Prostate gland (tissue), 2 donors: Measurements from ENCODE around the gene SLC35G3. TPM values are rescaled to one million over a fixed set of nuclear protein-coding genes. Genes with fewer than 3 reads are reported as not detected.

ENCODE experiments used
- DNase-seq: peaks from one replicate; pipeline ENCODE4 v3.0.0-alpha.2; 2019; ENCODE audit warnings: low spot score
- H3K27ac ChIP-seq, 2 donors: fragments of 200-600 bp; sonication (generic); 2 replicates each; pipeline ENCODE4 v1.5.1; 2017 to 2019
- H3K27me3 ChIP-seq: fragments of 200-600 bp; sonication (generic); replicated peaks from 2 replicates; pipeline ENCODE4 v1.5.1; 2019; ENCODE audit not compliant: insufficient read depth
- H3K36me3 ChIP-seq, 2 donors: fragments of 200-600 bp; sonication (generic); 1 replicate in 1 of 2; 2 replicates in 1 of 2; pipeline versions ENCODE4 v1.5.1 to v1.8.1; 2017 to 2019
- H3K4me1 ChIP-seq: fragments of 200-600 bp; sonication (generic); replicated peaks from 2 replicates; pipeline ENCODE4 v1.5.1; 2019
- H3K4me3 ChIP-seq, 2 donors: fragments of 200-600 bp; sonication (generic); 2 replicates each; pipeline ENCODE4 v1.5.1; 2017 to 2019
- H3K9me3 ChIP-seq: fragments of 200-600 bp; sonication (generic); 2 replicates; pipeline ENCODE4 v1.5.1; 2017
- CTCF ChIP-seq, 4 experiments: fragments of 200-600 bp in 2 of 4; fragments of 450-650 bp in 2 of 4; sonication (generic) in 2 of 4; IDR thresholded peaks; 1 replicate in 3 of 4; 2 replicates in 1 of 4; pipeline ENCODE4 v1.5.1; 2016 to 2019; ENCODE audit warnings: antibody characterized with exemption in 4 of 4, mild to moderate bottlenecking in 2 of 4, moderate library complexity in 2 of 4
- POLR2A ChIP-seq: fragments of 450-650 bp; IDR thresholded peaks from one replicate; pipeline ENCODE4 v1.6.1; 2016; ENCODE audit warnings: antibody characterized with exemption, mild to moderate bottlenecking
- POLR2AphosphoS5 ChIP-seq: sonication (generic); formaldehyde crosslinking; IDR thresholded peaks from one replicate; pipeline ENCODE4 v1.6.1; 2017; ENCODE audit warnings: antibody characterized with exemption
- WGBS: methylation state at CpG from one replicate; pipeline ENCODE4 v1.1.5; 2018; 5-methylcytosine and 5-hydroxymethylcytosine counted together
- intact Hi-C: fragments of 100-400 bp; cut with DNase I; formaldehyde crosslinking; loops from one replicate; pipeline ENCODE4 v1.14.2; 2022
- total RNA-seq, 2 donors: library from RNA; depleted of rRNA; stranded (reverse); fragments of >200 nt; gene quantifications; one replicate each; pipeline ENCODE4 v1.1.0, GENCODE V29; 2016

Gene SLC35G3
- total RNA-seq, 2 donors from 2014 or later = 0.34 TPM; not detected in 1

- intact Hi-C loops = no loop called here
- TF ChIP-seq POLR2A (no peak), POLR2AphosphoS5 (no peak), CTCF (IDR thresholded peaks at IDR 0.05) (no peak)
- H3K27me3 ChIP-seq = no peaks in the 10 kb centered on the region
- WGBS = 62% methylated on average over 1 of the region's 1 CpG
- no peak overlapping the region for H3K4me3 ChIP-seq
- no peaks in the 10 kb centered on the region for H3K4me1 ChIP-seq
- no peak overlapping the region for H3K27ac ChIP-seq
- DNase-seq = no peak
- no peaks in the 10 kb centered on the region for H3K9me3 ChIP-seq
- H3K36me3 ChIP-seq = no peaks in the 10 kb centered on the region
Observed at GRCh38 chr17:35229638-35230037, 35.4 kb upstream of the SLC35G3 start.

DNA sequence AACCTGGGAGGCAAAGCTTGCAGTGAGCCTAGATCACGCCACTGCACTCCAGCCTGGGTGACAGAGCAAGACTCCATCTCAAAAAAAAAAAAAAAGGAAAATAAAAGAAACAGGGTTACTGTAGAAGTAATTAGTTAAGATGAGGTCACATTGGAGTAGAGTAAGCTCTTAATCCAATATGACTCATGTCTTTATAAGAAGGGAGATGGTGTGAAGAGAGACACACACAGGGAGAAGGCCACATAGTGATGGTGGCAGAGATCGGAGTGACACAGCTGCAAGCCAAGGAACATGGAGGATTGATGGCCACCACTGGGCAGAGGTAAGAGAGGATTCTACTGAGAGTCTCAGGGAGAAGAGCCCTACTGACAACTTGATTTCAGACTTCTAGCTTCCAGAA lies 33.4 kb upstream of the SLC35G3 start:
- H3K27ac ChIP-seq = no peak overlapping the region
- 90% methylated on average over 2 of the region's 2 CpGs for WGBS
- no peak for DNase-seq
- intact Hi-C loops = no loop called here
- H3K36me3 ChIP-seq = no peaks in the 10 kb centered on the region
- H3K27me3 ChIP-seq = no peaks in the 10 kb centered on the region
- no peak overlapping the region for H3K4me3 ChIP-seq
- H3K4me1 ChIP-seq = no peaks in the 10 kb centered on the region
- TF ChIP-seq POLR2AphosphoS5 (no peak), POLR2A (no peak), CTCF (IDR thresholded peaks at IDR 0.05) (no peak)
- no peaks in the 10 kb centered on the region for H3K9me3 ChIP-seq

DNA sequence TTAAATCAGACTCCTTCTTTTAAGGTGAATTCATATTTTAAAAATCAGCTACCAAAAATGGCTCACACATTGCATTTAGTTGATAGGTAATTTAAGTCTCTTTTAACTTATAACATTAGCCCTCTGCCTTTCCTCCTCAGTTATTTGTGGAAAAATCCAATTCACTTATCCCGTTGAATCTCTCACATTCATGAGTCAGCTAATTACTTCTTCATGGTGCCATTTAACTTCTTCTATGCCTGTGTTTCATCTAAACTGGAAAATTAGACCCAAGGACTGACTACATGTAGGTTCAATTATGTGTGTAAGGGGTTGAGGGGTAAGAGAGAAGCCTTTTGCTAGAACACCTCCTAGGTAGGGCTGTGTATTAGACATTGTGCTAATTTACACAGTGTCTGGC lies 30.2 kb upstream of the SLC35G3 start:
- Histone ChIP-seq H3K4me3 (no peak overlapping the region), H3K36me3 (no peaks in the 10 kb centered on the region), H3K27ac (no peak overlapping the region), H3K27me3 (no peaks in the 10 kb centered on the region), H3K4me1 (no peaks in the 10 kb centered on the region), H3K9me3 (no peaks in the 10 kb centered on the region)
- WGBS = 26% methylated on average over 1 of the region's 1 CpG
- TF ChIP-seq POLR2A = no peak
- no peak for TF ChIP-seq POLR2AphosphoS5
- no peak for TF ChIP-seq CTCF (IDR thresholded peaks at IDR 0.05)
- DNase-seq = no peak
- intact Hi-C loops = no loop called here

DNA sequence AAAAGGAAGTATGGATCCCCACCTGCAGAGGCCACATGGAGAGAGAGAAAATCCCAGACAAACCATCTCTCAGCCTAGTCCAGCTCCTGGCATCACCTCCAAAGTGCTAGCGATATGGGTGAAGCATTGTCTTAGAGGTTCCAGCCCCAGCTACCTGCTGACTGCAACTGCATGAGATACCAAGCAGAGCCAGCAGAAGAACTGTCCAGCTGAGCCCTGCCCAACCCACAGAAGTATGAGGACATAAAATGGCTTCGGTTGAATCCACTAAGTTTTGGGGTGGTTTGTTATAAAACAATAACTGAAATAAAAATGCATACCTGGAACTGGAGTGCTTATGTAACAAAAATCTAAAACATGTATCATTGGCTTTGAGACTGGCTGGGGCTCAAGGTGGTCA lies 28.3 kb upstream of the SLC35G3 start:
- H3K4me1 ChIP-seq = no peaks in the 10 kb centered on the region
- H3K4me3 ChIP-seq = no peak overlapping the region
- WGBS = 96% methylated on average over 2 of the region's 2 CpGs
- DNase-seq = no peak
- no peaks in the 10 kb centered on the region for H3K27me3 ChIP-seq
- TF ChIP-seq POLR2A = no peak
- TF ChIP-seq POLR2AphosphoS5 = no peak
- no peak for TF ChIP-seq CTCF (IDR thresholded peaks at IDR 0.05)
- no peaks in the 10 kb centered on the region for H3K36me3 ChIP-seq
- intact Hi-C loops = no loop called here
- no peak overlapping the region for H3K27ac ChIP-seq
- no peaks in the 10 kb centered on the region for H3K9me3 ChIP-seq

GRCh38 chr17:35218915-35219314 lies 24.7 kb upstream of the SLC35G3 start:
- Histone ChIP-seq H3K27me3 (no peaks in the 10 kb centered on the region), H3K4me1 (no peaks in the 10 kb centered on the region), H3K36me3 (no peaks in the 10 kb centered on the region), H3K9me3 (no peaks in the 10 kb centered on the region), H3K27ac (no peak overlapping the region), H3K4me3 (no peak overlapping the region)
- intact Hi-C loops = loop anchor here (5.0 kb wide), 1 partner anchor 118 kb away; no protein-coding TSS in a partner anchor
- 60% methylated on average over 2 of the region's 2 CpGs for WGBS
- DNase-seq = no peak
- TF ChIP-seq POLR2A (no peak), CTCF (IDR thresholded peaks at IDR 0.05) (no peak), POLR2AphosphoS5 (no peak)
